GM18517 (cell line): ENCODE measurements around the gene FAM193B.
A peak's percentile ranks its signal among the peaks of the same experiment; 100 is the strongest.

Experiments used
- ATAC-seq: cut with Tn5 transposase; IDR thresholded peaks from one replicate; pipeline ENCODE4 v1.9.1; 2021; ENCODE audit warnings: mild to moderate bottlenecking, moderate library complexity; ENCODE audit not compliant: unreplicated experiment

Gene FAM193B

GRCh38 chr5:177516601-177517568 lies 37.5 kb downstream of the FAM193B start, which contains the start of gene DDX41:
TSS of gene DDX41 (minus strand) at chr5:177516961. CDS start at chr5:177516945, 16 bp downstream.
- ATAC-seq: peak; percentile 88

- no peak for ATAC-seq
These were observed 38.8 kb downstream of the FAM193B start for GRCh38 chr5:177515580-177515979.

GRCh38 chr5:177514541-177514940 lies 39.8 kb downstream of the FAM193B start:
- ATAC-seq: no peak

GRCh38 chr5:177513500-177513899 lies 40.9 kb downstream of the FAM193B start:
- ATAC-seq: no peak

- ATAC-seq: no peak
These were observed 41.5 kb downstream of the FAM193B start for GRCh38 chr5:177512736-177513380.

- no peak for ATAC-seq
These were observed 42.3 kb downstream of the FAM193B start for GRCh38 chr5:177511796-177512675.

- ATAC-seq: no peak
These were observed 43.2 kb downstream of the FAM193B start for GRCh38 chr5:177511181-177511580.

GRCh38 chr5:177510567-177511053 lies 43.8 kb downstream of the FAM193B start:
- peak; percentile 33 for ATAC-seq

- ATAC-seq: peak; percentile 40
These were observed 44.3 kb downstream of the FAM193B start for GRCh38 chr5:177509991-177510566.

GRCh38 chr5:177509381-177509951 lies 44.9 kb downstream of the FAM193B start, which contains the start of gene DOK3:
TSS of gene DOK3 (minus strand) at chr5:177509826. CDS start at chr5:177509540, 286 bp downstream.
- peak; percentile 15 for ATAC-seq

- ATAC-seq: peak; percentile 37
These were observed 45.5 kb downstream of the FAM193B start for GRCh38 chr5:177508837-177509236.

- ATAC-seq: no peak
These were observed 46.1 kb downstream of the FAM193B start for GRCh38 chr5:177508221-177508611.

GRCh38 chr5:177507596-177508220 lies 46.7 kb downstream of the FAM193B start:
- no peak for ATAC-seq

- no peak for ATAC-seq
These were observed 47.2 kb downstream of the FAM193B start for GRCh38 chr5:177507165-177507564.

- ATAC-seq: no peak
These were observed 49.3 kb downstream of the FAM193B start for GRCh38 chr5:177505075-177505474.

- ATAC-seq: no peak
These were observed 50.0 kb downstream of the FAM193B start for GRCh38 chr5:177504086-177505056.

GRCh38 chr5:177503351-177504085 lies 50.8 kb downstream of the FAM193B start:
- no peak for ATAC-seq

- no peak for ATAC-seq
These were observed 51.5 kb downstream of the FAM193B start for GRCh38 chr5:177502886-177503285.
